ENCODE data around the gene ORAI2.
"Not testable (repeated sequence)": the region's sequence is repeated elsewhere in the genome, so short reads cannot be mapped to it uniquely, and the experiment has no call there.

- TF ChIP-seq POLR2AphosphoS5, POLR2A (IDR thresholded peaks at IDR 0.05; ENCODE audit: low read depth, low read length): not testable (repeated sequence)
Measured at GRCh38 chr7:102479209-102479584, 45.8 kb downstream of the ORAI2 start.
